C4-2B (cell line): ENCODE results near the gene APH1B.

Source experiments
- H3K27ac ChIP-seq: fragments of 450-650 bp; 2 replicates; pipeline ENCODE4 v1.5.1; 2017
- CTCF ChIP-seq: fragments of 450-650 bp; conservative IDR thresholded peaks from 2 replicates; pipeline ENCODE4 v1.5.1; 2017; ENCODE audit warnings: mild to moderate bottlenecking
- ZFX ChIP-seq: fragments of 450-650 bp; IDR thresholded peaks from 2 replicates; pipeline ENCODE4 v1.6.1; 2017

The APH1B gene

GRCh38 chr15:63296195-63296594 lies 18.8 kb downstream of the APH1B start:
- no peak for TF ChIP-seq CTCF
- TF ChIP-seq ZFX = no peak
- H3K27ac ChIP-seq = no peak overlapping the region

DNA sequence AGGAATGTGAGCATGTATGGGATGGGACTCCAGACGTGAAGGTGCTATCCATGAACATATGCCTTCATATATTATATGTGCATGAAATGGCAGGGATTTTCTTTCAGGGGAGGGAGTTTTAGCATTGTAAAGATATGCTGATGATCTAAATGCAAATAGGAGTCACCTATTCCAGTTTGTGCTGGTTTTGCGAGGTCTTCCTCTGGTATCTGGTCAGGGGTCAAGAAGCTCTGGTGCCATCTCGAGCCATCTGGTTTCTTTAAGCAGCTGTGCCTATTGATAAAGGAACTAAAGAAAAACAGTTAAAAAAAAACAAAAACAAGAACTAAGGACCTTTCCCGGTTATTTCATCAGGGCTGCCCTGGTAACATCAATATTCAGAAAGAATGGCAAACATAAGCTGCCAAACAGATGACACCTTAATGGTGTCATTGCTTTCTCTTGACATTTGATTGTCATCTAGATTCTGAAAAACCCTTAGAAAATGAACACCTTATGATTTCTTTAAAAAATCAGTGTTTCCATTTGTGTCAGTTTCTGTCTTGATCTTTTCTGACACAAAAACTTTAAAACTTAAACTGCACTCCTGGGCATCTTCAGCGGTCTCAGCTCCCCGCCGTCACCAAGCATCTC lies 22.7 kb downstream of the APH1B start:
- H3K27ac ChIP-seq = no peak overlapping the region
- TF ChIP-seq ZFX (no peak), CTCF (no peak)

DNA sequence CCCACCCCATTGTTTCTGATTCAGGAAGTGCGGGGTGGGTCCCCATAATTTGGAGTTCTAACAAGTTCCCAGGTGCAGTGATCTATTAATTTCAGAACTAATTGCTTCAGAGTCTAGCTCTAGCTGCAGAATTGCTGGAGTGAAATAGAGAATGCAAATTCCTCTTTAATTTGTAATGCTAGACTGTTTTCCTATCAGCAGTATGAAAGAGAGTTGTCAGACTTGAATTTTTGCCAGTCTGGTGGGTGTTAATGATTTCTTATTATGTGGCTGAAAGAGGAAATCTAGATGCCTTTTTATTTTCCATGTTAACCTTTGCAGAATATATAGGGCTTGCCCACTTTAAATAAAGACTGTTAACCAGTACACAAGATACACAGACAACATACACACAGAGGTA lies 23.7 kb downstream of the APH1B start:
- TF ChIP-seq CTCF (no peak), ZFX (no peak)
- no peak overlapping the region for H3K27ac ChIP-seq

DNA sequence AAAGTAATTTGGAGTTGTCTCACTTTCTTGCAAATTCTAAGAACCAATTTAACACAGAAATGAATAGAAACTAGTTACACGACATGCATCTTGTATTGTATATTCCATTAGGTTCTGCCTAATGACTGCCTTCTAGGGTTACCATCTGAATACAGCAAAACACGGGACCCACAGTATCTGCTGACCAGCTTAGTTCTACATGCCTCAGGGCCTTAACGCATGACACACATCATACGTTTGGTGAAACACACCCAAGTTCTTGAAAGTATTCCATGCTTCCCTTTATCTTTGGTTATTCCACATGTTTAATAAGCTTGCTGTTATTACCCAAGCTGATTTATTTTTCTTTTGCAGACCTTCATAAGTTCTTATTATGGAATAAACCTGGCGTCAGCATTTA lies 27.9 kb downstream of the APH1B start:
- no peak for TF ChIP-seq CTCF
- no peak for TF ChIP-seq ZFX
- no peak overlapping the region for H3K27ac ChIP-seq

DNA sequence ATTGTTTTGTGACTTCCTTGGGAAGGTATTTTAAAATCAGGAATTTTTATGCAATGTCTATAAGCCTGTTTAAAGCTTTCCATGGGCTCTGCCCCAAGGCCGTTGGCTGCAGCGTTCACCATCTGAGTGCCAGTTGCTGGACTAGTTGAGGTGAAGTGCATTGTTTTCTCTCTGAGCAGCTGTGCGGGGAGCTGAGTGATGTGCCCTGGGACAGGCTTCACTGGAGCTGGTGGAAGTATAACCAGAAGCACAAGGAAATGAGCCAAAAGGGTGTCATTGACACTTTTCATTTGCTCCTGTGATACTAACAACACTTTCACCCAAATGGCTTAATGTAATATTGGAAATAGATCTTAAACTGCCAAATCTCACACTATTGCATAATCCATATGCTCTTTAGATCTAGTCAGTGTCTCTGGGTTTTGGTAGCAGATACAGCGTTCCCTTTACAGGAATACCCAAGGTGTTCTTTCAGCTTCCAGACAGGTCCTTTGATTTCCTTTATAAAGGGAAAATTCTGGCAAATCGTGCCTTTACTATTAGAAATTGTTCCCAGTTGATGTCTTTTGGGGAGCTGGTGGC lies 29.2 kb downstream of the APH1B start:
- H3K27ac ChIP-seq = no peak overlapping the region
- TF ChIP-seq CTCF (no peak), ZFX (no peak)

GRCh38 chr15:63308491-63308890 lies 31.1 kb downstream of the APH1B start:
- H3K27ac ChIP-seq = no peak overlapping the region
- no peak for TF ChIP-seq CTCF
- TF ChIP-seq ZFX = no peak

GRCh38 chr15:63308947-63309346 lies 31.5 kb downstream of the APH1B start:
- no peak overlapping the region for H3K27ac ChIP-seq
- no peak for TF ChIP-seq ZFX
- no peak for TF ChIP-seq CTCF
